Vagina (tissue), 2 donors: ENCODE measurements around the gene PTPRM. TPM values are rescaled to one million over a fixed set of nuclear protein-coding genes. Genes with fewer than 3 reads are reported as not detected.

ENCODE experiments used
- DNase-seq, 2 donors: peaks; one replicate each; pipeline ENCODE4 v3.0.0-alpha.2; 2017; ENCODE audit errors: extremely low spot score in 2 of 2
- H3K27ac ChIP-seq: fragments of 200-600 bp; sonication (generic); one replicate; pipeline ENCODE4 v1.5.1; 2019
- H3K27me3 ChIP-seq: fragments of 200-600 bp; sonication (generic); one replicate; pipeline ENCODE4 v1.5.1; 2019
- H3K36me3 ChIP-seq, 2 donors: fragments of 200-600 bp; sonication (generic); one replicate each; pipeline ENCODE4 v1.5.1; 2017 to 2019
- H3K4me1 ChIP-seq: fragments of 200-600 bp; sonication (generic); one replicate; pipeline ENCODE4 v1.5.1; 2019
- H3K4me3 ChIP-seq, 2 donors: fragments of 200-600 bp; sonication (generic); 1 replicate in 1 of 2; 2 replicates in 1 of 2; pipeline ENCODE4 v1.5.1; 2016 to 2019
- H3K9me3 ChIP-seq: fragments of 200-600 bp; sonication (generic); one replicate; pipeline ENCODE4 v1.5.1; 2019
- POLR2A ChIP-seq, 2 donors: fragments of 450-650 bp; IDR thresholded peaks; one replicate each; pipeline ENCODE4 v1.6.1; 2017; ENCODE audit warnings: antibody characterized with exemption in 2 of 2, mild to moderate bottlenecking in 2 of 2, moderate library complexity in 2 of 2
- POLR2AphosphoS5 ChIP-seq, 2 donors: sonication (generic); formaldehyde crosslinking; IDR thresholded peaks; one replicate each; pipeline ENCODE4 v1.9.0; 2017; ENCODE audit warnings: antibody characterized with exemption in 2 of 2, mild to moderate bottlenecking in 2 of 2, low read depth in 1 of 2; ENCODE audit not compliant: insufficient read depth in 1 of 2
- intact Hi-C: fragments of 100-400 bp; cut with DNase I; formaldehyde crosslinking; loops from one replicate; pipeline ENCODE4 v1.15.1; 2023
- total RNA-seq: library from RNA; depleted of rRNA; stranded (reverse); fragments of >200 nt; gene quantifications from one replicate; pipeline ENCODE4 v1.2.3, GENCODE V29; 2016
- TF ChIP-seq, protein P1 (sequence below), 3 experiments: fragments of 450-650 bp in 2 of 3; fragments of 200-600 bp in 1 of 3; sonication (generic) in 1 of 3; IDR thresholded peaks; one replicate each; pipeline ENCODE4 v1.5.1; 2017 to 2019; ENCODE audit warnings: antibody characterized with exemption in 3 of 3, mild to moderate bottlenecking in 2 of 3, moderate library complexity in 2 of 3

The PTPRM gene
- total RNA-seq, 1 donor from 2014 or later = 60.2 TPM

DNA sequence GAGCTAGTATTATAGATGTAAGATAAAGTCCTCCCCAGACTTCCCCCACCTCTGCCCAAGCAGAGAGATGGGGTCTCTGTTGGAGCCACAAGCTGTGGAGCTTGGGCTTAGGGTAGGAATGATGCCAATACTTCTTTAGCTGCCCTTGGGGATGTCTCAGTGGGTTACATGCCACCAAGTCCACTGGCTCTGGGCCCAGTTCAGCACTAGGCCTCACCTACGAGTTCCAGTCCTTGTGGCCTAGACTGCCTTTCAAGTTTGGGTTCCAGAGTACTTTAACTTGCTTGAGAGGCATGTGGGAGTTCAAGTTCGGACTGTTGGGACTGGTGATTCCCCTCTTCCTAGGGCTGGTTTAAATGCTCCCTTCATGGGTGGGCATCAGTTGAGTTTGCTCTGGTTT, 272.4 kb downstream of the PTPRM start:
- TF ChIP-seq POLR2AphosphoS5 (IDR thresholded peaks at IDR 0.05; ENCODE audit: insufficient read depth in 1 of 2, low read depth in 1 of 2) (no peak), POLR2A (IDR thresholded peaks at IDR 0.05) (no peak)
- TF ChIP-seq, protein P1, sequence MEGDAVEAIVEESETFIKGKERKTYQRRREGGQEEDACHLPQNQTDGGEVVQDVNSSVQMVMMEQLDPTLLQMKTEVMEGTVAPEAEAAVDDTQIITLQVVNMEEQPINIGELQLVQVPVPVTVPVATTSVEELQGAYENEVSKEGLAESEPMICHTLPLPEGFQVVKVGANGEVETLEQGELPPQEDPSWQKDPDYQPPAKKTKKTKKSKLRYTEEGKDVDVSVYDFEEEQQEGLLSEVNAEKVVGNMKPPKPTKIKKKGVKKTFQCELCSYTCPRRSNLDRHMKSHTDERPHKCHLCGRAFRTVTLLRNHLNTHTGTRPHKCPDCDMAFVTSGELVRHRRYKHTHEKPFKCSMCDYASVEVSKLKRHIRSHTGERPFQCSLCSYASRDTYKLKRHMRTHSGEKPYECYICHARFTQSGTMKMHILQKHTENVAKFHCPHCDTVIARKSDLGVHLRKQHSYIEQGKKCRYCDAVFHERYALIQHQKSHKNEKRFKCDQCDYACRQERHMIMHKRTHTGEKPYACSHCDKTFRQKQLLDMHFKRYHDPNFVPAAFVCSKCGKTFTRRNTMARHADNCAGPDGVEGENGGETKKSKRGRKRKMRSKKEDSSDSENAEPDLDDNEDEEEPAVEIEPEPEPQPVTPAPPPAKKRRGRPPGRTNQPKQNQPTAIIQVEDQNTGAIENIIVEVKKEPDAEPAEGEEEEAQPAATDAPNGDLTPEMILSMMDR (IDR thresholded peaks at IDR 0.05) = no peak
- no peak overlapping the region for H3K27ac ChIP-seq
- no peaks in the 10 kb centered on the region for H3K4me1 ChIP-seq
- H3K36me3 ChIP-seq = no peaks in the 10 kb centered on the region
- no peaks in the 10 kb centered on the region for H3K27me3 ChIP-seq
- DNase-seq = no peak
- intact Hi-C loops = no loop called here
- no peak overlapping the region for H3K4me3 ChIP-seq
- H3K9me3 ChIP-seq = peaks cover 4% of the 10 kb centered on the region

DNA sequence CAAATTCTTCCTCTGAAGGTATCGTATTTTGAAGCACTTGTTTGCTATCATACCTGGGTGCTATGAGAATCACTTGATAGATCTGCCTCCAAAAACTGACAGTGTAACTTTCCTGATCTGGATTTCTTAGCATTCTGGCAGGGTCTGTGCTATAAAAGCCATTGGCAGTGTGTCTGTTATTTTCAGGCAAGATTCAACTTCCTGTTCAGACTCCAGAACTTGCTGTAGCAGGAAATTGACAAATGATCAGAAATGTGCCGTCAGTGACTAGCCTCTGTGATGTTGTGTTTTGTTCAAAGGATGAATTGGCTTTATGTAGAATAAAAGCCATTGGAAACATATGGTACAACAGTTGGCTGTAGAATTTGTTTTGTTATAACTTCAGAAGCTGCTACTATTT, 273.3 kb downstream of the PTPRM start:
- intact Hi-C loops = no loop called here
- no peak for TF ChIP-seq POLR2A (IDR thresholded peaks at IDR 0.05)
- TF ChIP-seq, protein P1 (IDR thresholded peaks at IDR 0.05) = no peak
- TF ChIP-seq POLR2AphosphoS5 (IDR thresholded peaks at IDR 0.05; ENCODE audit: insufficient read depth in 1 of 2, low read depth in 1 of 2) = no peak
- no peak for DNase-seq
- no peaks in the 10 kb centered on the region for H3K27me3 ChIP-seq
- H3K4me3 ChIP-seq = no peak overlapping the region
- H3K4me1 ChIP-seq = no peaks in the 10 kb centered on the region
- no peak overlapping the region for H3K27ac ChIP-seq
- H3K36me3 ChIP-seq = no peaks in the 10 kb centered on the region
- peaks cover 4% of the 10 kb centered on the region for H3K9me3 ChIP-seq

DNA sequence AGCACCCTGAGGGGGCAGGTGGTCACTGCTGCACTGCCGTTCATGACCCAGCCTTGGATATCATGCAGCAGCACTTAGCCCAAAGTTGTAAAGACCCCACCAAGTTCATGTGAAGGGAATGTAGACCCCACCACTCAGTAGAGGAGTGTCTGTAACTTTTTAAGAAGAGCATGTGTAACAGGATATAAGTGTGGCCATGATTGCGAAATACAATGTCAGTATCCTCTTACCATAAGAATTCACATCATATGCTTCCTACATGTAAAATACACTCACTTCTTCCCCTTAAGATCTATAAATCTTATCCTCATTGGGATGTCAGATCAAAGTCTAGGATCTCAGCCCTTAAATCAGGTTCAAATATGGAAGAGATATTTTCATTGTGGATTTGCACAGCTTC, 276.9 kb downstream of the PTPRM start:
- no peaks in the 10 kb centered on the region for H3K36me3 ChIP-seq
- H3K4me1 ChIP-seq = no peaks in the 10 kb centered on the region
- intact Hi-C loops = no loop called here
- DNase-seq = no peak
- no peak overlapping the region for H3K27ac ChIP-seq
- H3K9me3 ChIP-seq = peaks cover 4% of the 10 kb centered on the region
- no peaks in the 10 kb centered on the region for H3K27me3 ChIP-seq
- TF ChIP-seq, protein P1 (IDR thresholded peaks at IDR 0.05) = no peak
- no peak for TF ChIP-seq POLR2A (IDR thresholded peaks at IDR 0.05)
- TF ChIP-seq POLR2AphosphoS5 (IDR thresholded peaks at IDR 0.05; ENCODE audit: insufficient read depth in 1 of 2, low read depth in 1 of 2) = no peak
- no peak overlapping the region for H3K4me3 ChIP-seq

DNA sequence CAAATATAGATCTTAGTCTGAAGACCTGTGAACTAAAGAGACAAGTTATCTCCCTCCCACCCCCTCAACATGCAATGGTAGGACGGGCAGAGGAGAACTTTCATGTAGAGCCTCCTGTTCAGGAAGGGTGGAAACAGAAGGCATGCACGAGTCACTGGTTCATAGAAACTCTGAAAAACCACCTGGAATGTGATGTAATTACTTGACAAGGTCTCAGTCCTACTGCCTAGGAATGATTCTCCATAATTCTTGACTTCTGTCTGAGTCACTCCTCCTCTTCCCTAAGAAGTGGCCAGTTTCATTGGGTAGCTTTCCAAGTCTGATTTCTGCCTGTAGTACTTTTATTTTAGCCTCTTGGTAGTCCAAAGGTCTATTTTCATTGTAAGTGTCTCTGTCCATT, 277.3 kb downstream of the PTPRM start:
- no peak overlapping the region for H3K27ac ChIP-seq
- intact Hi-C loops = no loop called here
- TF ChIP-seq POLR2AphosphoS5 (IDR thresholded peaks at IDR 0.05; ENCODE audit: insufficient read depth in 1 of 2, low read depth in 1 of 2) (no peak), POLR2A (IDR thresholded peaks at IDR 0.05) (no peak)
- TF ChIP-seq, protein P1 (IDR thresholded peaks at IDR 0.05) = no peak
- no peak for DNase-seq
- peaks cover 4% of the 10 kb centered on the region for H3K9me3 ChIP-seq
- no peaks in the 10 kb centered on the region for H3K36me3 ChIP-seq
- H3K27me3 ChIP-seq = no peaks in the 10 kb centered on the region
- H3K4me3 ChIP-seq = no peak overlapping the region
- no peaks in the 10 kb centered on the region for H3K4me1 ChIP-seq

DNA sequence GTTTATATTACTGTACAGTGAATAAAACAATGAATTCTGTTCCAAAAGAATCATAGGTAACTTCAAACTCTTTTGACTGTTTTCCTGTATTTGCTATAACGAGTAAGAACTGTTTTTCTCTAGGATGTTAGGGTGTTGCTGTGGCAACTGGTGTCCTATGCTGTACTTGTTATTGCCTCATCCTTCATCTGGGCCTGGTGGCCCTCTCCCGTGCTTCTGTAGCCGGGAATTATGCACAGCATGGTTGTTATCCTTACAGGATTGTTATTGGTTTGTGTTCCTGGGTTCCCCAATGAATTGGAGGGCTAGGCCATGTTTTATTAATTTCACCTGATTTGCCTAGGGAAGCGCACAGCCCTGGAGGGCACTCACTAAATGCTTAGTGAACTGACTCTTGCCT, 279.2 kb downstream of the PTPRM start:
- intact Hi-C loops = no loop called here
- H3K4me1 ChIP-seq = no peaks in the 10 kb centered on the region
- H3K9me3 ChIP-seq = peaks cover 4% of the 10 kb centered on the region
- no peak for DNase-seq
- H3K27me3 ChIP-seq = no peaks in the 10 kb centered on the region
- no peak overlapping the region for H3K27ac ChIP-seq
- no peak for TF ChIP-seq POLR2AphosphoS5 (IDR thresholded peaks at IDR 0.05; ENCODE audit: insufficient read depth in 1 of 2, low read depth in 1 of 2)
- TF ChIP-seq, protein P1 (IDR thresholded peaks at IDR 0.05) = no peak
- no peak for TF ChIP-seq POLR2A (IDR thresholded peaks at IDR 0.05)
- no peaks in the 10 kb centered on the region for H3K36me3 ChIP-seq
- H3K4me3 ChIP-seq = no peak overlapping the region
